Peyer's patch (tissue), 4 donors: ENCODE results near the gene HMGXB3. TPM values are rescaled to one million over a fixed set of nuclear protein-coding genes. Genes with fewer than 3 reads are reported as not detected.
A peak's percentile ranks its signal among the peaks of the same experiment; 100 is the strongest.

Experiments
- DNase-seq, 3 donors: peaks; one replicate each; pipeline ENCODE4 v3.0.0-alpha.2; 2017 to 2019
- H3K27ac ChIP-seq, 4 donors: fragments of 200-600 bp; sonication (generic); one replicate each; pipeline ENCODE4 v1.5.1; 2016 to 2019
- H3K27me3 ChIP-seq, 2 donors: fragments of 200-600 bp; sonication (generic); one replicate each; pipeline ENCODE4 v1.5.1; 2019
- H3K36me3 ChIP-seq, 3 donors: fragments of 200-600 bp; sonication (generic); one replicate each; pipeline ENCODE4 v1.5.1; 2016 to 2019
- H3K4me1 ChIP-seq, 4 donors: fragments of 200-600 bp; sonication (generic); one replicate each; pipeline ENCODE4 v1.5.1; 2016 to 2019
- H3K4me3 ChIP-seq, 4 donors: fragments of 200-600 bp; sonication (generic); 1 replicate in 3 of 4; 2 replicates in 1 of 4; pipeline ENCODE4 v1.5.1; 2016 to 2019; ENCODE audit warnings: mild to moderate bottlenecking in 1 of 4
- H3K9me3 ChIP-seq, 4 donors: fragments of 200-600 bp; sonication (generic); one replicate each; pipeline ENCODE4 v1.5.1; 2016 to 2019; ENCODE audit warnings: mild to moderate bottlenecking in 1 of 4
- POLR2A ChIP-seq, 2 donors: fragments of 450-650 bp; IDR thresholded peaks; one replicate each; pipeline ENCODE4 v1.5.1; 2017; ENCODE audit warnings: antibody characterized with exemption in 2 of 2, mild to moderate bottlenecking in 2 of 2, moderate library complexity in 2 of 2
- total RNA-seq, 4 donors: library from RNA; depleted of rRNA; stranded (reverse); fragments of >200 nt; gene quantifications; one replicate each; pipeline ENCODE4 v1.1.0, GENCODE V29; 2016
- TF ChIP-seq, protein P1 (sequence below), 6 experiments: fragments of 450-650 bp in 4 of 6; fragments of 200-600 bp in 2 of 6; sonication (generic) in 1 of 6; IDR thresholded peaks; one replicate each; pipeline ENCODE4 v1.5.1; 2017 to 2019; ENCODE audit warnings: antibody characterized with exemption in 6 of 6, mild to moderate bottlenecking in 3 of 6, moderate library complexity in 1 of 6

Gene HMGXB3
- total RNA-seq, 4 donors from 2014 or later: 24.3 to 45.0 (median 41.4) TPM

DNA sequence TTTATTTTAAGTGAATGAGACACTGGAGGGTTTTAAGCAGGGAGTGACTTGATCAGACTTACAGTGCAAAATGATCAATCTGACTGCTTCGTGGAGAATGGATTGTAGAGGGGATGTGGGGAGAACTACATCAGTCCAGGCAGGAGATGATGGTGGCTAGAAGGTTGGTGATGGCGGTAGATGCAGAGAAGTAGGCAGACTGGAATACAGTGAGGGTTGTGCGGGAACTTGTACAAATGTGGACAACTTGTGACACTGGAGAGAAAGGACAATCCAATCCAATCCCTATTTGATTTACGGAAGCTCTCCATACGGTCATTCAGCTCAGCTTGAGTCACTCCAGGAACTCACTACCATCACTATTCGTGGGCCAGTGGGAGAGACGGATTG, 678 bp upstream of the HMGXB3 start:
- H3K4me1 ChIP-seq: peaks cover 0 to 28% (median 0%) of the 10 kb centered on the region in 4 donors
- H3K27me3 ChIP-seq: no peaks in the 10 kb centered on the region
- no peaks in the 10 kb centered on the region for H3K9me3 ChIP-seq
- peak overlapping the region; percentile 87 to 94 (median 90) for H3K27ac ChIP-seq
- no peak for TF ChIP-seq POLR2A (IDR thresholded peaks at IDR 0.05)
- TF ChIP-seq, protein P1, sequence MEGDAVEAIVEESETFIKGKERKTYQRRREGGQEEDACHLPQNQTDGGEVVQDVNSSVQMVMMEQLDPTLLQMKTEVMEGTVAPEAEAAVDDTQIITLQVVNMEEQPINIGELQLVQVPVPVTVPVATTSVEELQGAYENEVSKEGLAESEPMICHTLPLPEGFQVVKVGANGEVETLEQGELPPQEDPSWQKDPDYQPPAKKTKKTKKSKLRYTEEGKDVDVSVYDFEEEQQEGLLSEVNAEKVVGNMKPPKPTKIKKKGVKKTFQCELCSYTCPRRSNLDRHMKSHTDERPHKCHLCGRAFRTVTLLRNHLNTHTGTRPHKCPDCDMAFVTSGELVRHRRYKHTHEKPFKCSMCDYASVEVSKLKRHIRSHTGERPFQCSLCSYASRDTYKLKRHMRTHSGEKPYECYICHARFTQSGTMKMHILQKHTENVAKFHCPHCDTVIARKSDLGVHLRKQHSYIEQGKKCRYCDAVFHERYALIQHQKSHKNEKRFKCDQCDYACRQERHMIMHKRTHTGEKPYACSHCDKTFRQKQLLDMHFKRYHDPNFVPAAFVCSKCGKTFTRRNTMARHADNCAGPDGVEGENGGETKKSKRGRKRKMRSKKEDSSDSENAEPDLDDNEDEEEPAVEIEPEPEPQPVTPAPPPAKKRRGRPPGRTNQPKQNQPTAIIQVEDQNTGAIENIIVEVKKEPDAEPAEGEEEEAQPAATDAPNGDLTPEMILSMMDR (IDR thresholded peaks at IDR 0.05): no peak
- peak overlapping the region; percentile 83 to 99 (median 94) for H3K4me3 ChIP-seq
- H3K36me3 ChIP-seq: peaks cover 0 to 4% (median 0%) of the 10 kb centered on the region in 3 donors
- no peak for DNase-seq

- H3K4me3 ChIP-seq: peak overlapping the region; percentile 83 to 99 (median 94)
- H3K9me3 ChIP-seq: no peaks in the 10 kb centered on the region
- no peaks in the 10 kb centered on the region for H3K27me3 ChIP-seq
- DNase-seq: peak; percentile 23 to 69 (median 61)
- H3K36me3 ChIP-seq: peaks cover 0 to under 1% (median 0%) of the 10 kb centered on the region in 3 donors
- peak overlapping the region; percentile 87 to 94 (median 90) for H3K27ac ChIP-seq
- H3K4me1 ChIP-seq: peaks cover 0 to 28% (median 0%) of the 10 kb centered on the region in 4 donors
- TF ChIP-seq POLR2A (IDR thresholded peaks at IDR 0.05): no peak
- TF ChIP-seq, protein P1 (IDR thresholded peaks at IDR 0.05): no peak
Measured at GRCh38 chr5:150000990-150001659, 586 bp downstream of the HMGXB3 start.

DNA sequence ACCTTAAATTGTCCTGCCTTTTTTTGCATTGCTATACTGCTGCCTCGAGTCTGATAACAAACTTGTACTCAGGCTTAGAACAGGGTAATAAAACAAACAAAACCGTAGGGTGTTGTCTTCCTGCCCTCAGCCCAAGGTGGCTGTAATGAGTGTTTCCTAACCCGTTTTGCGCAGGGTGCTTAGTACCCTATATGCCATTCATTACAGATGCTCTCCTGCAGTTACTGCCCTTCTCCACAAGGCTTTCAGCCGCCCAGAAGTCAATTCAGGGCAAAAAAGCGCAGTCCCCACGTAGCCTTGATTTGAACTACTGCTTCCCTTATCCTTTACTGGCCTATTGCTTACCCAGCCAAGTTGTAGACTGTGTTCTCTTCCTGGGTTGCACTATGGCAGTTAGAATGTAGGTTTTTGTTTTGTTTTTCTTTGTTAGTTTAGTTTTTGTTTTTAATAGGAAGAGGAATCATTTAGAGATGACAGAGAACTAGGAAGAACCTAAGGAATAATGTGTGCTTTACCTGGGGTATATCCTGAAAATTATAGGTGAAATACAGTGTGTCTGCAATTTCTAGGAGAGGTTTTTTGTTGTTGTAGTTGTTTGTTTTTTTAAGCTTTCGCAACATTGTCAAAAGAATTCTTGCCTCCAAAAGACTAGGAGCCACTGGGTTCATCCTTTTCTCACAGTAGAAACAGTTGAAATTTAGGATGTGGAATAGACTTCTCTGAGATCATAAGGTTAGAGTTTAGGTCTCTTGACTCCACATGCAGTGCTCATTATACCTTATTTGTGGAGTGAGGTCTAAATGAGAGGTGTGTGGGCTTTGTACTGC, 1.3 kb downstream of the HMGXB3 start:
- peak overlapping the region; percentile 87 to 94 (median 90) for H3K27ac ChIP-seq
- peak in 2 of 3 donors; percentile 27 to 76 for DNase-seq
- TF ChIP-seq, protein P1 (IDR thresholded peaks at IDR 0.05): peak; percentile 11 to 74 (median 60)
- no peak for TF ChIP-seq POLR2A (IDR thresholded peaks at IDR 0.05)
- H3K4me1 ChIP-seq: peaks cover 0 to 28% (median 0%) of the 10 kb centered on the region in 4 donors
- H3K36me3 ChIP-seq: peaks cover 0 to 8% (median 0%) of the 10 kb centered on the region in 3 donors
- H3K9me3 ChIP-seq: no peaks in the 10 kb centered on the region
- no peaks in the 10 kb centered on the region for H3K27me3 ChIP-seq
- H3K4me3 ChIP-seq: peak overlapping the region; percentile 83 to 99 (median 94)

GRCh38 chr5:150006318-150006717, 5.8 kb downstream of the HMGXB3 start:
- H3K4me3 ChIP-seq: no peak overlapping the region
- peaks cover 0 to 37% (median 2%) of the 10 kb centered on the region in 3 donors for H3K36me3 ChIP-seq
- peaks cover 0 to 19% (median 0%) of the 10 kb centered on the region in 4 donors for H3K4me1 ChIP-seq
- H3K27ac ChIP-seq: no peak overlapping the region
- no peak for TF ChIP-seq POLR2A (IDR thresholded peaks at IDR 0.05)
- TF ChIP-seq, protein P1 (IDR thresholded peaks at IDR 0.05): no peak
- no peaks in the 10 kb centered on the region for H3K27me3 ChIP-seq
- no peaks in the 10 kb centered on the region for H3K9me3 ChIP-seq
- no peak for DNase-seq

GRCh38 chr5:150007050-150007449, 6.5 kb downstream of the HMGXB3 start:
- TF ChIP-seq POLR2A (IDR thresholded peaks at IDR 0.05): no peak
- TF ChIP-seq, protein P1 (IDR thresholded peaks at IDR 0.05): no peak
- H3K36me3 ChIP-seq: peaks cover 0 to 42% (median 2%) of the 10 kb centered on the region in 3 donors

More at GRCh38 chr5:150007050-150007449, 6.5 kb downstream of the HMGXB3 start:
- Histone ChIP-seq H3K9me3 (no peaks in the 10 kb centered on the region), H3K4me3 (no peak overlapping the region), H3K27me3 (no peaks in the 10 kb centered on the region), H3K27ac (no peak overlapping the region), H3K4me1 (peaks cover 0 to 12% (median 0%) of the 10 kb centered on the region in 4 donors)
- DNase-seq: no peak
